GM23338 (cell line): ENCODE results near the gene XXYLT1. TPM values are rescaled to one million over a fixed set of nuclear protein-coding genes. Genes with fewer than 3 reads are reported as not detected.

Experiments used
- ATAC-seq: fragments of 200-7000 bp; cut with Tn5 transposase; 3 replicates; pipeline ENCODE4 v1.9.1; 2020
- DNase-seq: peaks from one replicate; pipeline ENCODE4 v3.0.0-alpha.2; 2015; ENCODE audit warnings: low spot score
- H2AFZ ChIP-seq: fragments of 200-600 bp; sonication (generic); 2 replicates; pipeline ENCODE4 v1.8.0; 2016; ENCODE audit warnings: antibody characterized with exemption, mild to moderate bottlenecking, moderate library complexity
- H3F3A ChIP-seq: fragments of 200-600 bp; sonication (generic); replicated peaks from 2 replicates; pipeline ENCODE4 v1.8.0; 2017; ENCODE audit warnings: antibody characterized with exemption, mixed run types, low read depth
- H3K27ac ChIP-seq: fragments of 200-600 bp; sonication (generic); 2 replicates; pipeline ENCODE4 v1.6.1; 2016; ENCODE audit warnings: low read depth
- H3K27me3 ChIP-seq: fragments of 200-600 bp; sonication (generic); 2 replicates; pipeline ENCODE4 v1.8.0; 2016; ENCODE audit warnings: mild to moderate bottlenecking, mixed run types, moderate library complexity; ENCODE audit not compliant: insufficient read depth
- H3K36me3 ChIP-seq: fragments of 200-600 bp; sonication (generic); 2 replicates; pipeline ENCODE4 v1.8.0; 2016; ENCODE audit warnings: mild to moderate bottlenecking; ENCODE audit not compliant: insufficient read depth
- H3K4me1 ChIP-seq: fragments of 200-600 bp; sonication (generic); 2 replicates; pipeline ENCODE4 v1.8.0; 2016; ENCODE audit warnings: mild to moderate bottlenecking, moderate library complexity; ENCODE audit not compliant: insufficient read depth
- H3K4me2 ChIP-seq: fragments of 200-600 bp; sonication (generic); 2 replicates; pipeline ENCODE4 v1.7.1; 2017; ENCODE audit warnings: mixed run types
- H3K4me3 ChIP-seq: fragments of 200-600 bp; sonication (generic); 2 replicates; pipeline ENCODE4 v1.6.1; 2016; ENCODE audit warnings: mixed run types
- H3K79me2 ChIP-seq: fragments of 200-600 bp; sonication (generic); replicated peaks from 2 replicates; pipeline ENCODE4 v1.8.0; 2017; ENCODE audit warnings: mild to moderate bottlenecking; ENCODE audit not compliant: insufficient read depth
- H3K9me2 ChIP-seq: fragments of 200-600 bp; sonication (generic); 2 replicates; pipeline ENCODE4 v1.8.0; 2017; ENCODE audit not compliant: insufficient read depth
- H4K20me1 ChIP-seq: fragments of 200-600 bp; sonication (generic); replicated peaks from 2 replicates; pipeline ENCODE4 v1.8.0; 2017; ENCODE audit warnings: mild to moderate bottlenecking; ENCODE audit not compliant: insufficient read depth
- H3K27ac Mint-ChIP-seq: 2 replicates; pipeline ENCODE4 v1.8.0; 2020; ENCODE audit warnings: inconsistent platforms, mild to moderate bottlenecking, moderate library complexity, mixed read lengths
- H3K27me3 Mint-ChIP-seq: 3 replicates; pipeline ENCODE4 v1.8.0; 2022; ENCODE audit warnings: low read depth, mild to moderate bottlenecking, moderate library complexity, mixed read lengths, inconsistent platforms; ENCODE audit not compliant: insufficient read depth, poor library complexity
- H3K36me3 Mint-ChIP-seq: 3 replicates; pipeline ENCODE4 v1.8.0; 2021; ENCODE audit warnings: low read depth, mild to moderate bottlenecking, inconsistent platforms, moderate library complexity, mixed read lengths
- H3K4me1 Mint-ChIP-seq: 3 replicates; pipeline ENCODE4 v1.8.0; 2020; ENCODE audit warnings: mild to moderate bottlenecking, inconsistent platforms, mixed read lengths
- H3K4me3 Mint-ChIP-seq: 3 replicates; pipeline ENCODE4 v1.8.0; 2021; ENCODE audit warnings: moderate library complexity, mild to moderate bottlenecking, inconsistent platforms, mixed read lengths
- H3K9me3 Mint-ChIP-seq: 3 replicates; pipeline ENCODE4 v1.8.0; 2020; ENCODE audit warnings: moderate library complexity, mild to moderate bottlenecking, inconsistent platforms, mixed read lengths
- ETS1 ChIP-seq: IDR thresholded peaks from 2 replicates; pipeline ENCODE4 v1.6.1; 2016; ENCODE audit warnings: antibody characterized with exemption
- NANOG ChIP-seq: IDR thresholded peaks from 2 replicates; pipeline ENCODE4 v1.6.1; 2016; ENCODE audit warnings: antibody characterized with exemption, borderline replicate concordance
- POLR2AphosphoS5 ChIP-seq: IDR thresholded peaks from 2 replicates; pipeline ENCODE4 v1.6.1; 2016; ENCODE audit warnings: antibody characterized with exemption, low read depth
- ZNF114 ChIP-seq: fragments of 250-450 bp; sonication (Bioruptor Pico); IDR thresholded peaks from 2 replicates; pipeline ENCODE4 v1.5.0; 2020; ENCODE audit warnings: mild to moderate bottlenecking, moderate library complexity
- polyA plus RNA-seq: library from polyadenylated mRNA; unstranded; fragments of >200 nt; fragmentation: Nextera tagmentation; extraction: Ambion mirVana; gene quantifications from 2 replicates; pipeline ENCODE4 v1.2.1, GENCODE V29; 2016
- total RNA-seq: library from RNA; depleted of rRNA; stranded (reverse); fragments of >200 nt; shearing (Covaris generic); gene quantifications from 2 replicates; pipeline ENCODE4 v1.2.3, GENCODE V29; 2014
- TF ChIP-seq, protein P1 (sequence below): fragments of 250-450 bp; sonication (Bioruptor Pico); IDR thresholded peaks from 2 replicates; pipeline ENCODE4 v1.5.0; 2020; ENCODE audit warnings: mild to moderate bottlenecking, moderate library complexity

The XXYLT1 gene
- total and polyA plus RNA-seq, 2 experiments from 2014 or later, result 13.5 to 34.8 TPM

GRCh38 chr3:195162816-195163215 lies 108.1 kb downstream of the XXYLT1 start:
- Histone ChIP-seq H3K9me2 (no peaks in the 10 kb centered on the region), H3K27me3 (no peaks in the 10 kb centered on the region), H2AFZ (no peak overlapping the region), H3K36me3 (no peaks in the 10 kb centered on the region), H3K79me2 (peaks cover 20% of the 10 kb centered on the region), H3K27ac (no peak overlapping the region), H3K4me1 (no peaks in the 10 kb centered on the region), H4K20me1 (no peaks in the 10 kb centered on the region), H3F3A (no peaks in the 10 kb centered on the region), H3K4me3 (no peak overlapping the region), H3K4me2 (no peak overlapping the region)
- peaks cover 13% of the 10 kb centered on the region for H3K4me1 Mint-ChIP-seq
- H3K36me3 Mint-ChIP-seq, result no peaks in the 10 kb centered on the region; the same call in 2 of the 3 replicates
- no peaks in the 10 kb centered on the region for H3K9me3 Mint-ChIP-seq
- H3K27ac Mint-ChIP-seq, result no peak overlapping the region
- DNase-seq (no peak), ATAC-seq (no peak)
- TF ChIP-seq ETS1 (no peak), NANOG (no peak), ZNF114 (CRISPR knock-in tag) (no peak), POLR2AphosphoS5 (no peak)
- TF ChIP-seq, protein P1, sequence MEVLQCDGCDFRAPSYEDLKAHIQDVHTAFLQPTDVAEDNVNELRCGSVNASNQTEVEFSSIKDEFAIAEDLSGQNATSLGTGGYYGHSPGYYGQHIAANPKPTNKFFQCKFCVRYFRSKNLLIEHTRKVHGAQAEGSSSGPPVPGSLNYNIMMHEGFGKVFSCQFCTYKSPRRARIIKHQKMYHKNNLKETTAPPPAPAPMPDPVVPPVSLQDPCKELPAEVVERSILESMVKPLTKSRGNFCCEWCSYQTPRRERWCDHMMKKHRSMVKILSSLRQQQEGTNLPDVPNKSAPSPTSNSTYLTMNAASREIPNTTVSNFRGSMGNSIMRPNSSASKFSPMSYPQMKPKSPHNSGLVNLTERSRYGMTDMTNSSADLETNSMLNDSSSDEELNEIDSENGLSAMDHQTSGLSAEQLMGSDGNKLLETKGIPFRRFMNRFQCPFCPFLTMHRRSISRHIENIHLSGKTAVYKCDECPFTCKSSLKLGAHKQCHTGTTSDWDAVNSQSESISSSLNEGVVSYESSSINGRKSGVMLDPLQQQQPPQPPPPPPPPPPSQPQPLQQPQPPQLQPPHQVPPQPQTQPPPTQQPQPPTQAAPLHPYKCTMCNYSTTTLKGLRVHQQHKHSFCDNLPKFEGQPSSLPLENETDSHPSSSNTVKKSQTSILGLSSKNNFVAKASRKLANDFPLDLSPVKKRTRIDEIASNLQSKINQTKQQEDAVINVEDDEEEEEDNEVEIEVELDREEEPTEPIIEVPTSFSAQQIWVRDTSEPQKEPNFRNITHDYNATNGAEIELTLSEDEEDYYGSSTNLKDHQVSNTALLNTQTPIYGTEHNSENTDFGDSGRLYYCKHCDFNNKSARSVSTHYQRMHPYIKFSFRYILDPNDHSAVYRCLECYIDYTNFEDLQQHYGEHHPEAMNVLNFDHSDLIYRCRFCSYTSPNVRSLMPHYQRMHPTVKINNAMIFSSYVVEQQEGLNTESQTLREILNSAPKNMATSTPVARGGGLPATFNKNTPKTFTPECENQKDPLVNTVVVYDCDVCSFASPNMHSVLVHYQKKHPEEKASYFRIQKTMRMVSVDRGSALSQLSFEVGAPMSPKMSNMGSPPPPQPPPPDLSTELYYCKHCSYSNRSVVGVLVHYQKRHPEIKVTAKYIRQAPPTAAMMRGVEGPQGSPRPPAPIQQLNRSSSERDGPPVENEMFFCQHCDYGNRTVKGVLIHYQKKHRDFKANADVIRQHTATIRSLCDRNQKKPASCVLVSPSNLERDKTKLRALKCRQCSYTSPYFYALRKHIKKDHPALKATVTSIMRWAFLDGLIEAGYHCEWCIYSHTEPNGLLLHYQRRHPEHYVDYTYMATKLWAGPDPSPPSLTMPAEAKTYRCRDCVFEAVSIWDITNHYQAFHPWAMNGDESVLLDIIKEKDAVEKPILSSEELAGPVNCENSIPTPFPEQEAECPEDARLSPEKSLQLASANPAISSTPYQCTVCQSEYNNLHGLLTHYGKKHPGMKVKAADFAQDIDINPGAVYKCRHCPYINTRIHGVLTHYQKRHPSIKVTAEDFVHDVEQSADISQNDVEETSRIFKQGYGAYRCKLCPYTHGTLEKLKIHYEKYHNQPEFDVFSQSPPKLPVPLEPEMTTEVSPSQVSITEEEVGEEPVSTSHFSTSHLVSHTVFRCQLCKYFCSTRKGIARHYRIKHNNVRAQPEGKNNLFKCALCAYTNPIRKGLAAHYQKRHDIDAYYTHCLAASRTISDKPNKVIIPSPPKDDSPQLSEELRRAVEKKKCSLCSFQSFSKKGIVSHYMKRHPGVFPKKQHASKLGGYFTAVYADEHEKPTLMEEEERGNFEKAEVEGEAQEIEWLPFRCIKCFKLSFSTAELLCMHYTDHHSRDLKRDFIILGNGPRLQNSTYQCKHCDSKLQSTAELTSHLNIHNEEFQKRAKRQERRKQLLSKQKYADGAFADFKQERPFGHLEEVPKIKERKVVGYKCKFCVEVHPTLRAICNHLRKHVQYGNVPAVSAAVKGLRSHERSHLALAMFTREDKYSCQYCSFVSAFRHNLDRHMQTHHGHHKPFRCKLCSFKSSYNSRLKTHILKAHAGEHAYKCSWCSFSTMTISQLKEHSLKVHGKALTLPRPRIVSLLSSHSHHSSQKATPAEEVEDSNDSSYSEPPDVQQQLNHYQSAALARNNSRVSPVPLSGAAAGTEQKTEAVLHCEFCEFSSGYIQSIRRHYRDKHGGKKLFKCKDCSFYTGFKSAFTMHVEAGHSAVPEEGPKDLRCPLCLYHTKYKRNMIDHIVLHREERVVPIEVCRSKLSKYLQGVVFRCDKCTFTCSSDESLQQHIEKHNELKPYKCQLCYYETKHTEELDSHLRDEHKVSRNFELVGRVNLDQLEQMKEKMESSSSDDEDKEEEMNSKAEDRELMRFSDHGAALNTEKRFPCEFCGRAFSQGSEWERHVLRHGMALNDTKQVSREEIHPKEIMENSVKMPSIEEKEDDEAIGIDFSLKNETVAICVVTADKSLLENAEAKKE (CRISPR knock-in tag), result no peak
- H3K27me3 Mint-ChIP-seq, result peaks cover 9% of the 10 kb centered on the region
- H3K4me3 Mint-ChIP-seq, result no peak overlapping the region
